Left kidney (tissue), 8 donors: ENCODE data around the gene ABCB11. TPM values are rescaled to one million over a fixed set of nuclear protein-coding genes. Genes with fewer than 3 reads are reported as not detected.
"Not testable (repeated sequence)": the region's sequence is repeated elsewhere in the genome, so short reads cannot be mapped to it uniquely, and the experiment has no call there.

ENCODE experiments used
- DNase-seq: peaks from one replicate; pipeline ENCODE4 v3.0.0-alpha.2; 2013
- long read RNA-seq, 8 donors: transcript quantifications; one replicate each; lab custom pipeline, GENCODE V29; 2026
- polyA plus RNA-seq: library from polyadenylated mRNA; unstranded; fragments of 120-200 nt; gene quantifications from one replicate; pipeline ENCODE4 v1.2.1, GENCODE V29; 2013; ENCODE audit not compliant: insufficient read length

Gene ABCB11
- polyA plus RNA-seq, result 0.10 TPM
- long read RNA-seq, donor 1, result 0 reads
- long read RNA-seq, donor 2, result 0 reads
- long read RNA-seq, donor 3, result 0 reads
- long read RNA-seq, donor 4, result 0 reads
- long read RNA-seq, donor 5, result 0 reads
- long read RNA-seq, donor 6, result 0 reads
- long read RNA-seq, donor 7, result 0 reads
- long read RNA-seq, donor 8, result 0 reads

- DNase-seq, result no peak
Measured at GRCh38 chr2:169031202-169031601, at the start of gene ABCB11. TSS of gene ABCB11 (minus strand) at chr2:169031324. CDS start at chr2:169018125, 13,199 bp downstream.

- no peak for DNase-seq
Measured at GRCh38 chr2:169080250-169081069, 49.3 kb upstream of the ABCB11 start.

GRCh38 chr2:169077674-169078240 is 46.6 kb upstream of the ABCB11 start:
- DNase-seq, result no peak

GRCh38 chr2:169073963-169074751 is 43.0 kb upstream of the ABCB11 start:
- DNase-seq, result no peak

- no peak for DNase-seq
Measured at GRCh38 chr2:169073211-169073962, 42.3 kb upstream of the ABCB11 start.

GRCh38 chr2:169072163-169072925 is 41.2 kb upstream of the ABCB11 start:
- DNase-seq, result no peak

- no peak for DNase-seq
Measured at GRCh38 chr2:169071455-169071854, 40.3 kb upstream of the ABCB11 start.

- no peak for DNase-seq
Measured at GRCh38 chr2:169069833-169070232, 38.7 kb upstream of the ABCB11 start.

GRCh38 chr2:169069341-169069740 is 38.2 kb upstream of the ABCB11 start, which contains the start of gene DHRS9:
TSS of gene DHRS9 (plus strand) at chr2:169069563. CDS start at chr2:169081582, 12,019 bp downstream.
- no peak for DNase-seq

GRCh38 chr2:169066897-169067296 is 35.8 kb upstream of the ABCB11 start:
- no peak for DNase-seq

- DNase-seq, result no peak
Measured at GRCh38 chr2:169065864-169066517, 34.9 kb upstream of the ABCB11 start.

GRCh38 chr2:169065422-169065821 is 34.3 kb upstream of the ABCB11 start:
- no peak for DNase-seq

GRCh38 chr2:169064199-169064598 is 33.1 kb upstream of the ABCB11 start:
- not testable (repeated sequence) for DNase-seq

- not testable (repeated sequence) for DNase-seq
Measured at GRCh38 chr2:169054575-169054974, 23.5 kb upstream of the ABCB11 start.

- DNase-seq, result no peak
Measured at GRCh38 chr2:169050476-169051240, 19.5 kb upstream of the ABCB11 start.

GRCh38 chr2:169049142-169049541 is 18.0 kb upstream of the ABCB11 start:
- DNase-seq, result no peak

GRCh38 chr2:169047256-169048250 is 16.4 kb upstream of the ABCB11 start:
- no peak for DNase-seq
